ENCODE results near the gene RIMBP2.
"Not testable (repeated sequence)": the region's sequence is repeated elsewhere in the genome, so short reads cannot be mapped to it uniquely, and the experiment has no call there.

RIMBP2 gene

DNA sequence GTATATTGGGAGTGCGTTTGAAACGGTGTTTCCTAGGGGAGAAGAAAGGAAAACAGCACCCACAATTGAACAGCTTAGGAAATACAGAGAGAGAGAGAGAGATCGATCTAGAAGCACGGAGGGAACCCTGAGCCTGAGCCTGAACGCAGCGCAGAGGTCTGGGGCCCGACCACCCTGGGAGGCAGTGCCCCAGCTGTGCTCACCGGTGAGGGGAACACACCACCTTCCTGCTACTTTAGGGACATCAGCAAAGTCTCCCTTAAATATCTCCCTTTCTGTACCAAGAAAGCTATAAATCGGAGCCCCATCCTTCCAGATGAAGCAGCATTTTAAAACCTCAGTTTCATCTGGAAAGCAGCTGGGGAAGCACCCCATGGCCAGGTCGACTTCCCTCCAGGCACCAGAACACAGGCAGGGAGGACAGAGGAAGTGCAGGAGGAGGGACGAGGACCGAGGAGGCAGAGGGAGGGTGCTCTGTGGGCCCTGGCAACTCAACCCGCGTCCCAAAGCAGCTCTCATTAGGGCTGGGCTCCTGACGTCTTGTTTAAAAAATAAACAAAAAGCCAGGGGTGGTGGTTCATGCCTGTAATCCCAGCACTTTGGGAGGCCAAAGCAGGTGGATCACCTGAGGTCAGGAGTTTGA is 12.2 kb downstream of the RIMBP2 start:
- no peak for DNase-seq

DNA sequence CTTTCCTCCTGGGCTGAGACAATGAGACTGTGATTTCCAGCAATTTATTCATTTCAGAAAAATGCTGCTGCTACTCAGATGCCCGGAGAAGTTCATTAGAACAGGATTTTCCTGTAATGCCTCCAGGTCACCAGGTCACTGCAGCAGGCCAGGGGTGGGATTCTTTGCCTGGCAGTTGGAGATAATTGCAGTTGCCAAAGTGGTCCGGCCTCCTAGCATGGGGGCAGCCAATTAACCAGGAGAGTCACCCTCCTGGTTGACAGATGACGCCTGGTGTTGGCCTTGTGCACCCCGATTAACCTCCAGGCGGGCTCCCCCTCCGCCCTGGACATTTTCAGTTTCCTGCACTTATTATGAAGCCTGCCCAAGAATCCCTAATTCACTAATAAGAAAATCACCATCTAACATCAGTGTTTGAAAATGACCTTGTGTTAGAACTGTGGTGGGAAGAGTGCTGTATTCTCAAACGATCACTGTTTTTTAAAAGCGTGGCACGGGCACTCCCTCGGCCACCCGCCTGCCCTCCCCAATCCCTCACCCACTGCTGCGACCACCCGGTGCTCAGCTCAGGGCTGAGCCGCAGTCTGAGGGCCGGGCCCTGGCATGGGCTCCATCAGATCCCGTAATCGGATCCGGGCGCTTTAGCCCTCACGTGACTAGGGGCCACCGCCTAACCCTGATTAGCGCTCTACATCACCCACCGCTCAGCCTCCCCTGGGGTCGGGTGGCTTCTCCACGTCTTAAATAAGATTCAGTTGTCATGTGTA is 12.9 kb downstream of the RIMBP2 start:
- DNase-seq: no peak

DNA sequence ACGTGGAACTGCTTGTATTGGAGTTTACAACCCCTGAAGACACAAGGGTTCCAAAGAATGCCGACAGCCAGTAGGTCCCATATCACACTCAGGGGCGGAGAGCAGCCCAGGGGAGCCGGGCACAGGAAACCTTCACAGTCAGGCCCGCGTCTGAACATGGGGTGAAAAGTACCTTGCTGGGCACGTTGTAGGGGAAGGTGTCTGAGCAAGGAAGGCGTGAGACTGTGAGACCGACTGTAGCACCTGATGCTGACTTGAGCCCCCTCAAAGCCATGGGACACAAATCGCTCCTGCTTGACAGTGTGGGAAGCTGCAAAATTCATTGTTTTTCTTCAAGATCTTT is 14.7 kb downstream of the RIMBP2 start:
- no peak for DNase-seq

DNA sequence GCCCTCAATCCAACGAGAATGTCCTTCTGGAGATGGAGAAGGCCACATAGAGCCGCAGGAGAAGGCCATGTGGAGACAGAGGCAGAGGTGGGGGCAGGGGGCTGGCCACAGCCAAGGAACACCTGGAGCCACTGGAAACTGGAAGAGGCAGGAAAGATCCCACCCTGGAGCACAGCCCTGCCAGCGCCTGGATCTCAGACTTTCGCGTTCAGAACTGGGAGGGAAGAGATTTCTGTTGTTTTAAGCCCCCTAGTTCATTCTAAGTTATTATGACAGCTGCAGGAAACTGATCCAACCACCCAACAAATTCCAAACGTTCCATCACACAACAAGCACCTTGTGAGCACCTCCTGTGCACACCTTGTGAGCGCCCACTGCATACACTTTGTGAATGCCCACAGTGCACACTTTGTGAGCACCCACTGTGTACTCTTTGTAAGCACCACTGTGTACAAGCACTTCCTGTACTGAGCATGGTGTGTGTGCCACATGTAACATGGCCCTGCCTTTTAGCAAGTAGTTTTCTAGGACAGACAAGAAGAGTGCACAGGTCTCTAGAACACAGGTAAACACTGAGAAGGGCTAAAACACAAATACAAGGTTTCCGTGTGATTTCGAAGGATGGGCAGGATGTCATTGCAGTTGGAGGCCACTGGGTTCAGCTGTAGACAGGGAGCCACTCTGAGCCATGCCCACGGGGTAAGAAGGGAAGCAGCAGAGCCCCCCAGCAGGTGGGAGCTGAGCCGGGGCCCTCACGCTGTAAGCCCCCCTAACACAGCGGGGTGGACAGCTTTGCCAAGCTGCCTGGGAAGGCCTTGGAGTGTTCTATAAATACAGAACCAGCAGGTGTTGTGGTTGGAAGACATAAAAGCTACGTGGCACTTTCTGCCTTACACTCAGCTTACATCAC is 15.4 kb downstream of the RIMBP2 start:
- no peak for DNase-seq

GRCh38 chr12:130698106-130698505 is 18.0 kb downstream of the RIMBP2 start:
- DNase-seq: no peak

DNA sequence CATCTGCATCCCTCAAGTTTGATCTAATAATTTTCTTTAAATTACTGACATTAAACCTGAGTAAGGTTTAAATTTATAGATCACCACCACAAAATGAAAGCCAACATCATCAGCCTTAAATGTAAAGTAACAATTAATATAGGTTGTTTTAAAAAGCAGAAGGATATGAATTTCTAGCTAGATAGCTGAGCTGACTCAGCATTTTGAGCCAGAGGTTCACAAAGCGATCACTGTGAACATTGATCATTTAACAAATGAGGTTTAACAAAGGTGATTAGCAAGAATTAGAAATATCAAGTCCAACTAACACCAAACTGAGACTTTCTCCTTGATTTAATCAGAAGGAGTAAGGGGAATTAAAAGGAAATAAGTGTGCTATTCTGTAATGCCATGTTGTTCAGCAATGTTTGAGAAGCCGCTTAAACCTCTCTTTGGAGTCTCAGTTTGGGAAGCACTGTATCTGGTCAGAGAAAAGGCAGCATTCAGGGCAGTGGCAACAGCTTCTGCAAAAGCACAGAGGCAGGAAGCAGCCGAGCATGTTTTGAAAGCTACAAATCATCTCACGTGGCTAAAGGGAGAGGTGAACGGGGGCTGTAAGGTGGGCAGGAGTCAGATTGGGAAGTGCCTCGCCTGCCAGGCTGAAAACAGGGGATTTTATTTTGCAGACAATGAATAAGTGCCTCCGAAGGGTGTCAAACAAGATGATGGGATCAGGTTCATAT is 19.6 kb downstream of the RIMBP2 start:
- no peak for DNase-seq

GRCh38 chr12:130695061-130695460 is 21.0 kb downstream of the RIMBP2 start:
- no peak for DNase-seq

- DNase-seq: no peak
Measured at GRCh38 chr12:130689408-130690405, 26.4 kb downstream of the RIMBP2 start.

DNA sequence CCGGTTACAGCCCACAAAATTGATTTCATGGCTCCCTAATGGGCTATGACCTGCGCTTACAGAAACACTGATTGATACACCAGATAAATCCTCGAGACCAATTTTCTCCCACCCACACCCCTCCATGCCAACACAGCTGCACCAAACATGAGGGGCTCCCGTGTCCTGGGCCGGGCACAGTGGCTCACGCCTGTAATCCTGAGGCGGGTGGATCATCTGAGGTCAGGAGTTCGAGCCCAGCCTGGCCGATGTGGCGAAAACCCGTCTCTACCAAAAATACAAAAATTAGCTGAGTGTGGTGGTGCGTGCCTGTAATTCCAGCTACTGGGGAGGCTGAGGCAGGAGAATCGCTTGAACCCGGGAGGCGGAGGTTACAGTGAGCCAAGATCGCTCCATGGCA is 27.1 kb downstream of the RIMBP2 start:
- not testable (repeated sequence) for DNase-seq

- DNase-seq: no peak
Measured at GRCh38 chr12:130687796-130688778, 28.0 kb downstream of the RIMBP2 start.

DNA sequence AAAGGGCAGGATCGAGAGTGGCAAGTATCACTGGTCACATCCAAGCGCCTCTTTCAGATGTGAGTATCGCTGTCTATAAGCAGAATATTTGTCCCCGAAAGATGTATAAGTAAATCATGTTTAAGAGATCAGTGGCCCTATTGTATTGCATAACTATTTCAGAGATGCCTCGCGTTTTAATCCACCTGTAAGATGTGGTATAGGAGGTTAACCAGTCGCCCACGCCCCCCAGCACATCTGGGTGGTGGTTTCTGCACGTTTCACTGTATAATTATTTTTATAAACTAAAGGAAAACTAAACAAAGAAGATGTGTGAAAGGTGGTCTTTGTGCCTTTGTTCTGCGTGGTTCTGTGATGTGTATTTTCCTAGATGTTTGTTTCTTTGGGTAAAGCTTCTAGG is 28.9 kb downstream of the RIMBP2 start:
- DNase-seq: no peak

DNA sequence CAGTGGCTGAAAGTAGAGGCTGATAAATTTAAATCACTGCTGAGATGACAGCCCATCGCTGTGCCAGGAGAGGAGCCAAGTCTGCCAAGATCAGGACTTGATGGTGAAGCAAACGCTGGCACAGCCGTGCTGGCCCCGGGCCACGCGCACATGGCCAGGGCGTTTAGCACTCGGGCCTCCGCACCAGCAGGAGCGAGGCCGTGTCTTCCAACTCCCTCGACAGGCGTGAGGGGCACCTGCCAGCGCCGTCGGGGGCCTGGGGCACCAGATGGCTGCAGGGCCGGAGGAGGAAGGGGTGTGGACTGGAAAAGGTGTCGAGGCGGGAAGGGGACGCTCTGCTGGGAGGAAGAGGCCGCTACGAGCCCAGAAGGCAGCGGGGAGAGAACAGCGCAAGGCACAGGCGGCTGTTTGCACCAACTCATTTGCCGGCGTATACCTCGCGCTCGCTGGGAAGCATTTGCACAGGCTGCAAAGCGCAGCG is 29.5 kb downstream of the RIMBP2 start:
- no peak for DNase-seq

GRCh38 chr12:130685850-130686249 is 30.2 kb downstream of the RIMBP2 start:
- DNase-seq: no peak

DNA sequence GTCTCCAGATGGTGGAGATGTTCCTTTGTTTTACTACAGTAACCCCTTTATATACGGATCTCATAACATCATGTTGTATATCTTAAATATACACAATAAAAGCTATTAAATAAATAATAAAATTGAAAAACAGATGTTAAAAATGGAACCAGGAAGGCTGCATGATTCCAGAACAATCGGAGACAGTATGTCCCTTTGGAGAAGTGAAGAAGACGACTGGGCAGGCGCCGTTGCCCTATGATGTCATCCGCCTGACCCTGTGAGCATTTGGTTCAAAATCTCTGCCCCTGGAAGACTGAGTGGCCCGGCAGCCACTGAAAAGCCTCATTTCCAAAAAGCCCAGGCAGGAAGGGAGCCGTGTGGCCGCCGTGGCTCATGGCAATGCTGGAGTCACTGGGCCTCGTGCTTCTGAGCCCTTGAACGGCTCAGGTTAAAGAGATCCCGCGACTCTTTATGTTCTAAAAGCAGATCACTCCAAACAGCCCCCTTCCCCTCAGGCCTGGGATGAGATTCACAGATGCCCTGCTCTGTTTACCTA is 30.8 kb downstream of the RIMBP2 start:
- no peak for DNase-seq

DNA sequence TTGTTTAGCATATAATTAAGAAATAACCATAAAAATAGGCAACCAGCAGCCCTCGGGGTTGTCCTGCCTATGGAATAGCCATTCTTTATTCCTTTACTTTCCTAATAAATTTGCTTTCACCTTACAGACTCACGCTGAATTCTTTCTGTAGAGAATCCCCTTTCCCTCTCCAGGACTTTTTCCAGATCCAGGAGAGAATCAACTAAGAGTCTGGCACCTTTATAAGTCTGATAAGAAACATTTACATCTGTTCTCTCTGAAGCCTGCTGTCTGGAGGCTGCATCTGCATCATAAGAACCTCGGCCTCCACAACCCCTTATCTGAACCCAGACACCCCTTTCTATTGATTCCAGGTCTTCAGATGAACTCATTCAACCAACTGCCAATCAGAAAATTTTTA is 32.3 kb downstream of the RIMBP2 start:
- no peak for DNase-seq

- DNase-seq: no peak
Measured at GRCh38 chr12:130683080-130683479, 33.0 kb downstream of the RIMBP2 start.

DNA sequence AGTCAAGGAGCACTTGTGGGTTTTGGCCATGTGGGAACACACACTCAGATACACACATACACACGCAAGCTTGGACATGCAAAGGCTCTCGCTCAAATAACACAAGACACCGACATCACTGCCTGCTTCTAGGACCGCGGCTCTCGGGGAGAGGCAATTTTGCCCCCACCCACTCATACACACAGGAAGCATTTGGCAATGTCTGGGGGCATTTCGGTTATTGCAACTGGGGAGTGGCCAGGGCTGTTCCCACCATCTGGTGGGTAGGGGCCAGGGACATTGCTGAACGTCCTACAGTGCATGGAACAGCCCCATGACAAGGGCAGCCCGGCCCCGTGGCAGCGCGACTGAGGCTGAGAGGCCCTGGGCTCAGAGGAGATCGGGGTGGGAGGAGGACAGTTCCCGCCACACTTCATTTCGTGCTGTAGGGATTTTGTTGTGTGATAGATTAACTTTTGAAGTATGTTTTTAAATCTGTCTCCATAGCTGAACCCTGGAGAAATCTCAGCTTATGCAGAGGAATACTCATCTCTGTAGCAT is 35.6 kb downstream of the RIMBP2 start:
- DNase-seq: no peak

DNA sequence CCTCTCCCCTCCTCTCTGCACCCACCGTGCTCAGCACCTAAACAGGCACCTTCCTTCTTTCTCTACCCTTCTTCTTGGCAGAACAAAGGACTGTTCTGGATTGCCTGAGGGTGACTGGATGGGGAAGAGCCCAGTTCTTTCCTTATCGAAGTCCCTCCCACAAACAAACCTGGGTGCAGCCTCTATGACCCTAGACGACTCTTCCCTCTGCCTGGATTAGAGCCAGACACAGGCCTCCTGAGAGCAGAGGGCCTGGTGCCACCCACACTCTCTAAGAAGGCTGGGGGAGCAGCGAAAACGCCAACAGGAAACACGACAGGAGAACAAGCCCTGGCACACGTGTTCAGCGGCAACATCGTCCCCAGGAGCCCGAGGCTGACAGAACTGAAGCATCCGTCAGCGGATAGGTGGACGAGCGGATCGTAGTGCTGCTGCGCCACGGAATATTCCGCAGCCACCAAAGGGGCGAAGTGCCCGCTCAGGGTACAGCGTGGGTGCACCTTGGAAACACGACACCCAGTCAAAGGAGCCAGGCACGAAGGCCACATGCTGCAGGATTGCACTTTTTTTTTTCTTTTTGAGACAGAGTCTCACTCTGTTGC is 38.0 kb downstream of the RIMBP2 start:
- DNase-seq: no peak

DNA sequence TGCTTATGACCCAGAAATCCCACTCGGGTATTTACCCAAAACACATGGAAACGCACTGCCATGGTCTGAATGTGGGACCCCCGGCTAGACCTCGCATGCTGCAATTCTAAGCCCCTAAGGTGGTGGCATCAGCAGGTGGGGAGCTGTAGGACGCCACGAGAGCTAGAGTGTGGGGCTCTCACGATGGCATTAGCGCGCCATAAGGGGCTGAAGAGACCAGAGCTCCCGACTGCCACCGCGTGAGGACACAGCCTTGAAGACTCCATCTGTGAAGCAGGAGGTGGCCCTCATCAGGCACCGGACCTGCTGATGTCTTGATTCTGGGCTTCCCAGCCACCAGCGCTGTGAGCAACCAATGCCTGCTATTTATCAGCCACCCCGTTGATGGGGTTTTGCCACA is 40.3 kb downstream of the RIMBP2 start:
- DNase-seq: no peak

Data from stimulated activated CD4-positive, alpha-beta T cell treated with anti-CD3 and anti-CD28 coated beads, Interleukin-15, amount 100 ng/mL, for 24 hours (primary cell).